ENCODE data around the gene GRIP2. TPM values are rescaled to one million over a fixed set of nuclear protein-coding genes. Genes with fewer than 3 reads are reported as not detected.

Gene GRIP2
- total and polyA plus RNA-seq, 2 of the 4 experiments (the other 2 are of a cell fraction), result 0.05 TPM; not detected in 1

GRCh38 chr3:14524311-14524711 lies 15.8 kb downstream of the GRIP2 start:
- H3K36me3 ChIP-seq (ENCODE audit: control insufficient read depth, insufficient read depth, low read length), result no peaks in the 10 kb centered on the region
- no peak overlapping the region for H2AFZ ChIP-seq (replicated peaks; ENCODE audit: low read length, poor library complexity)
- dilution Hi-C loops (cut with HindIII; ENCODE audit: low sequenced_read_pairs, unreplicated experiment) (no loop called here), in situ Hi-C loops (cut with MboI; ENCODE audit: low sequenced_read_pairs) (no loop called here), intact Hi-C loops (cut with micrococcal nuclease) (no loop called here)
- H2BK15ac ChIP-seq (ENCODE audit: low read depth, low read length), result no peak overlapping the region
- no peak overlapping the region for H2BK120ac ChIP-seq (ENCODE audit: low read depth, low read length)
- H3K23ac ChIP-seq (ENCODE audit: low read depth, low read length), result no peak overlapping the region
- no TSS peak for BruUV-seq (replicated peaks)
- no peak overlapping the region for H3K9ac ChIP-seq (ENCODE audit: low read depth, low read length)
- DNase-seq (no peak), ATAC-seq (ENCODE audit: low read depth) (no peak)
- H2BK5ac ChIP-seq (ENCODE audit: low read depth, low read length, poor library complexity, severe bottlenecking), result no peak overlapping the region
- no peak overlapping the region for H3K27ac ChIP-seq (ENCODE audit: insufficient read depth, low read length)
- H2BK20ac ChIP-seq (ENCODE audit: low read depth, low read length), result no peak overlapping the region
- no peak overlapping the region for H3K4me3 ChIP-seq (ENCODE audit: insufficient read depth, low read depth, low read length)
- TF ChIP-seq RFX5 (IDR thresholded peaks at IDR 0.05; ENCODE audit: low read depth, low read length) (no peak), SMC3 (IDR thresholded peaks at IDR 0.05; ENCODE audit: low read depth, low read length) (no peak), POLR2A (IDR thresholded peaks at IDR 0.05; ENCODE audit: low read depth, low read length) (no peak), RAD21 (IDR thresholded peaks at IDR 0.05; ENCODE audit: low read length) (no peak), MAZ (IDR thresholded peaks at IDR 0.05; ENCODE audit: borderline replicate concordance, low read depth, low read length) (no peak), BHLHE40 (IDR thresholded peaks at IDR 0.05; ENCODE audit: low read depth, low read length) (no peak), RCOR1 (IDR thresholded peaks at IDR 0.05; ENCODE audit: insufficient replicate concordance, low read length) (no peak), NFE2L2 (IDR thresholded peaks at IDR 0.05; ENCODE audit: low read depth, low read length) (no peak), ELK1 (IDR thresholded peaks at IDR 0.05; ENCODE audit: borderline replicate concordance, low read depth, low read length) (no peak), MXI1 (IDR thresholded peaks at IDR 0.05; ENCODE audit: borderline replicate concordance, low read depth, low read length) (no peak), CTCF (conservative IDR thresholded peaks at IDR 0.05; ENCODE audit: low read depth, low read length) (no peak)
- CTCF ChIA-PET, result no interaction called here
- peaks cover 2% of the 10 kb centered on the region; the same call in 1 of the 2 replicates for H3K4me1 ChIP-seq (ENCODE audit: control insufficient read depth, insufficient read depth, low read length)
- no peak overlapping the region for H2AK5ac ChIP-seq (ENCODE audit: low read depth, low read length)
- H3K4me2 ChIP-seq (ENCODE audit: low read depth, low read length), result no peak overlapping the region
- no peak overlapping the region for H3K56ac ChIP-seq (ENCODE audit: extremely low read depth, insufficient read depth, low read length)
- peaks cover 15% of the 10 kb centered on the region for H3K27me3 ChIP-seq (ENCODE audit: control insufficient read depth, insufficient read depth, low read length)
- POLR2A ChIA-PET (ENCODE audit: unreplicated experiment), result no interaction called here
- H4K8ac ChIP-seq (ENCODE audit: low read depth in 2 of 2, low read length in 2 of 2), result no peak overlapping the region
- H3K9me1 ChIP-seq (ENCODE audit: insufficient read depth, low read length), result no peaks in the 10 kb centered on the region
- H3K4ac ChIP-seq (ENCODE audit: low read depth, low read length), result no peak overlapping the region
- 83% methylated on average over 8 of the region's 14 CpGs; no CpG with 5 or more reads in 1 of the 2 experiments for WGBS, 2 experiments (ENCODE audit: extremely low coverage in 2 of 2, insufficient read length in 1 of 2)
- no peaks in the 10 kb centered on the region for H3K79me1 ChIP-seq (ENCODE audit: low read depth in 1 of 2, low read length in 2 of 2)
- no peak overlapping the region for H4K5ac ChIP-seq (ENCODE audit: low read depth, low read length)
- no peaks in the 10 kb centered on the region for H4K20me1 ChIP-seq (ENCODE audit: insufficient read depth, low read length)
- no peak overlapping the region for H3K18ac ChIP-seq (ENCODE audit: low read depth, low read length)
- no peak overlapping the region for H4K91ac ChIP-seq (ENCODE audit: insufficient read depth, low read depth, low read length)
- no peak overlapping the region for H3K14ac ChIP-seq (replicated peaks; ENCODE audit: low read depth, low read length)
- no peaks in the 10 kb centered on the region for H3K9me3 ChIP-seq (ENCODE audit: control insufficient read depth, insufficient read depth, low read length)
- H2AK9ac ChIP-seq (replicated peaks; ENCODE audit: low read depth, low read length, poor library complexity), result no peak overlapping the region

All from IMR-90 (cell line).